ENCODE measurements around the gene DNAJC25.
A peak's percentile ranks its signal among the peaks of the same experiment; 100 is the strongest.
"Not testable (repeated sequence)": the region's sequence is repeated elsewhere in the genome, so short reads cannot be mapped to it uniquely, and the experiment has no call there.

The DNAJC25 gene

GRCh38 chr9:111663301-111663823 is 32.2 kb downstream of the DNAJC25 start:
- no peak for DNase-seq (ENCODE audit: low spot score)

- no peak for DNase-seq (ENCODE audit: low spot score)
Observed at GRCh38 chr9:111668026-111668573, 37.0 kb downstream of the DNAJC25 start.

GRCh38 chr9:111668601-111669000 is 37.5 kb downstream of the DNAJC25 start:
- DNase-seq (ENCODE audit: low spot score), result not testable (repeated sequence)

- no peak for DNase-seq (ENCODE audit: low spot score)
Observed at GRCh38 chr9:111674319-111674718, 43.2 kb downstream of the DNAJC25 start.

- DNase-seq (ENCODE audit: low spot score), result no peak
Observed at GRCh38 chr9:111676116-111676515, 45.0 kb downstream of the DNAJC25 start.

- no peak for DNase-seq (ENCODE audit: low spot score)
Observed at GRCh38 chr9:111678293-111678692, 47.2 kb downstream of the DNAJC25 start.

GRCh38 chr9:111679199-111679598 is 48.1 kb downstream of the DNAJC25 start:
- DNase-seq (ENCODE audit: low spot score), result no peak

- no peak for DNase-seq (ENCODE audit: low spot score)
Observed at GRCh38 chr9:111683392-111683791, 52.3 kb downstream of the DNAJC25 start.

- peak; percentile 37 for DNase-seq (ENCODE audit: low spot score)
Observed at GRCh38 chr9:111691672-111692329, 60.7 kb downstream of the DNAJC25 start.

- DNase-seq (ENCODE audit: low spot score), result no peak
Observed at GRCh38 chr9:111696796-111697195, 65.7 kb downstream of the DNAJC25 start.

- DNase-seq (ENCODE audit: low spot score), result peak; percentile 74
Observed at GRCh38 chr9:111700776-111701175, 69.6 kb downstream of the DNAJC25 start.

Data from LoVo (cell line).